PC-3 (cell line): ENCODE data around the gene PLXND1. TPM values are rescaled to one million over a fixed set of nuclear protein-coding genes. Genes with fewer than 3 reads are reported as not detected.
A peak's percentile ranks its signal among the peaks of the same experiment; 100 is the strongest.

Experiments
- ATAC-seq: fragments of 200-7000 bp; cut with Tn5 transposase; 2 replicates; pipeline ENCODE4 v1.9.1; 2020; ENCODE audit warnings: mild to moderate bottlenecking, moderate library complexity
- BruUV-seq: library from RNA; stranded (reverse); fragments of 400-500 nt; replicated peaks from 2 replicates; lab custom pipeline; 2021; lab: Mats Ljungman, UMichigan
- CTCF ChIA-PET: fragments of 300-600 bp; sonication (Branson Sonifier 250); formaldehyde crosslinking; loops from one replicate; lab custom pipeline; 2022; ENCODE audit warnings: antibody characterized with exemption; lab: Charles Lee
- POLR2A ChIA-PET: fragments of 300-600 bp; sonication (Branson Sonifier 250); formaldehyde crosslinking; loops from one replicate; lab custom pipeline; 2022; ENCODE audit warnings: antibody characterized with exemption; ENCODE audit not compliant: unreplicated experiment; lab: Charles Lee
- DNase-seq: peaks from one replicate; pipeline ENCODE4 v3.0.0-alpha.2; 2015
- H2AFZ ChIP-seq: fragments of 300-600 bp; sonication (generic); 2 replicates; pipeline ENCODE4 v1.6.0; 2016; ENCODE audit warnings: antibody characterized with exemption, low read length
- H3F3A ChIP-seq: fragments of 300-600 bp; sonication (generic); one replicate; pipeline ENCODE4 v1.6.0; 2017; ENCODE audit warnings: antibody characterized with exemption, low read length, control low read depth, mild to moderate bottlenecking; ENCODE audit not compliant: unreplicated experiment
- H3K27ac ChIP-seq: fragments of 300-600 bp; sonication (generic); 2 replicates; pipeline ENCODE4 v1.5.1; 2016; ENCODE audit warnings: mild to moderate bottlenecking, low read length
- H3K27me3 ChIP-seq: fragments of 300-600 bp; sonication (generic); 2 replicates; pipeline ENCODE4 v1.6.1; 2016; ENCODE audit warnings: low read length, mixed read lengths
- H3K36me3 ChIP-seq: fragments of 300-600 bp; sonication (generic); 2 replicates; pipeline ENCODE4 v1.6.1; 2016; ENCODE audit warnings: low read depth, mixed run types, low read length, mixed read lengths
- H3K4me1 ChIP-seq: fragments of 300-600 bp; sonication (generic); 2 replicates; pipeline ENCODE4 v1.5.1; 2016; ENCODE audit warnings: low read length; ENCODE audit not compliant: insufficient read depth
- H3K4me2 ChIP-seq: fragments of 300-600 bp; sonication (generic); 2 replicates; pipeline ENCODE4 v1.6.0; 2016; ENCODE audit warnings: low read length
- H3K4me3 ChIP-seq: fragments of 300-600 bp; sonication (generic); 2 replicates; pipeline ENCODE4 v1.5.1; 2016; ENCODE audit warnings: mild to moderate bottlenecking, low read length, mixed read lengths
- H3K79me2 ChIP-seq: fragments of 300-600 bp; sonication (generic); 2 replicates; pipeline ENCODE4 v1.6.1; 2017; ENCODE audit warnings: low read length, mixed read lengths
- H3K9ac ChIP-seq: fragments of 300-600 bp; sonication (generic); 2 replicates; pipeline ENCODE4 v1.6.0; 2016; ENCODE audit warnings: mild to moderate bottlenecking, low read length
- H3K9me2 ChIP-seq: fragments of 300-600 bp; sonication (generic); replicated peaks from 2 replicates; pipeline ENCODE4 v1.6.1; 2016; ENCODE audit warnings: mixed run types, low read length, mixed read lengths
- H3K9me3 ChIP-seq: fragments of 300-600 bp; sonication (generic); 2 replicates; pipeline ENCODE4 v1.6.1; 2016; ENCODE audit warnings: low read length, mixed read lengths
- H4K20me1 ChIP-seq: fragments of 300-600 bp; sonication (generic); 2 replicates; pipeline ENCODE4 v1.6.1; 2016; ENCODE audit warnings: low read length, mixed read lengths
- EZH2 ChIP-seq: fragments of 300-600 bp; sonication (generic); IDR thresholded peaks from one replicate; pipeline ENCODE4 v1.6.1; 2017; ENCODE audit warnings: antibody characterized with exemption, mild to moderate bottlenecking, low read length; ENCODE audit not compliant: unreplicated experiment
- EZH2phosphoT487 ChIP-seq: fragments of 300-600 bp; sonication (generic); IDR thresholded peaks from 2 replicates; pipeline ENCODE4 v1.6.1; 2018; ENCODE audit warnings: mild to moderate bottlenecking, antibody characterized with exemption, low read length, borderline replicate concordance
- intact Hi-C: fragments of 100-400 bp; cut with micrococcal nuclease; formaldehyde crosslinking; loops from 2 replicates; pipeline ENCODE4 v1.9.0; 2023
- total RNA-seq: library from RNA; depleted of rRNA; stranded (reverse); fragments of >200 nt; gene quantifications from 2 replicates; pipeline ENCODE4 v1.2.3, GENCODE V29; 2014
- TF ChIP-seq, protein P1 (sequence below): fragments of 300-600 bp; sonication (generic); conservative IDR thresholded peaks from 2 replicates; pipeline ENCODE4 v1.5.1; 2017; ENCODE audit warnings: antibody characterized with exemption, low read depth, mild to moderate bottlenecking, low read length

The PLXND1 gene
- total RNA-seq, 1 experiment from 2014 or later: 19.2 TPM

DNA sequence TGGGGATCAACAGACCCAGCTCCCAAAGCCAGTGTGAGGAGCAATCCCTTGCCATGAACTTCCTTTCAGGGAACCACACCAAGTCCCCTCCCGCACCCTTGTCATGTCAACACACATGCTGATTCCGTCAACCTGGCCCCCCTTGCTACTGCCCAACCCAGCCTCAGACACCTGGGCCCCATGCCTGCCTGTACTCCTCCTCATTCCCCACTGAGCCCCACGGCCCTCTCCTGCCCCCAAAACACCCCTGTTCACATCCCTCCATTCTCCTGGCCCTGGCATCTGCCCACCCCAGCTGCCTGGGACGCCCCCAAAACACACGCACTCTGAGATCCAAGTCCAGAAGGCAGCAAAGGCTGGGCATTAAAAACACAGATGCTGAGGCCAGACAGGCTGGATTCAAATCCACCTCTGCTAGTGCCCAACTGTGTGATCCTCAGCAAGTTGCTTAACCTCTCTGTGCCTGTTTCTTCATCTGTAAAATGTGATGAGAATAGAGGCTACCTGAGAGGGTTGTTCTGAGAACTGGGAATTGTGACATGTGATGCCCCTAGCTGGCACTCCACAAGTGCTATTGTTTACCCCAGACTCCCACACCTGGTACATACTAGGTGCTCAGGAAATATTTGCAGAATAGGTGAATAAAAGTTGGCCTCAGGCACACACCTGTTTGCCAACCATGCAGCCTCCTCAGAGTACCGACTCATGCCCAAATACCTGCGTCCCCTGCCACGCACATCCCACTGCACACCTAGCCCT is 2.3 kb downstream of the PLXND1 start:
- Histone ChIP-seq H3K4me3 (no peak overlapping the region), H3K9me3 (no peaks in the 10 kb centered on the region), H4K20me1 (no peaks in the 10 kb centered on the region), H3K9ac (no peak overlapping the region), H3K9me2 (no peaks in the 10 kb centered on the region), H3K27ac (no peak overlapping the region), H3K79me2 (peaks cover 5% of the 10 kb centered on the region), H3F3A (no peaks in the 10 kb centered on the region), H3K36me3 (no peaks in the 10 kb centered on the region), H3K27me3 (no peaks in the 10 kb centered on the region), H3K4me2 (peak overlapping the region; percentile 54), H2AFZ (no peak overlapping the region), H3K4me1 (peaks cover 9% of the 10 kb centered on the region; the same call in 1 of the 2 replicates)
- intact Hi-C loops: no loop called here
- ATAC-seq (no peak), DNase-seq (peak; percentile 17)
- TF ChIP-seq, protein P1, sequence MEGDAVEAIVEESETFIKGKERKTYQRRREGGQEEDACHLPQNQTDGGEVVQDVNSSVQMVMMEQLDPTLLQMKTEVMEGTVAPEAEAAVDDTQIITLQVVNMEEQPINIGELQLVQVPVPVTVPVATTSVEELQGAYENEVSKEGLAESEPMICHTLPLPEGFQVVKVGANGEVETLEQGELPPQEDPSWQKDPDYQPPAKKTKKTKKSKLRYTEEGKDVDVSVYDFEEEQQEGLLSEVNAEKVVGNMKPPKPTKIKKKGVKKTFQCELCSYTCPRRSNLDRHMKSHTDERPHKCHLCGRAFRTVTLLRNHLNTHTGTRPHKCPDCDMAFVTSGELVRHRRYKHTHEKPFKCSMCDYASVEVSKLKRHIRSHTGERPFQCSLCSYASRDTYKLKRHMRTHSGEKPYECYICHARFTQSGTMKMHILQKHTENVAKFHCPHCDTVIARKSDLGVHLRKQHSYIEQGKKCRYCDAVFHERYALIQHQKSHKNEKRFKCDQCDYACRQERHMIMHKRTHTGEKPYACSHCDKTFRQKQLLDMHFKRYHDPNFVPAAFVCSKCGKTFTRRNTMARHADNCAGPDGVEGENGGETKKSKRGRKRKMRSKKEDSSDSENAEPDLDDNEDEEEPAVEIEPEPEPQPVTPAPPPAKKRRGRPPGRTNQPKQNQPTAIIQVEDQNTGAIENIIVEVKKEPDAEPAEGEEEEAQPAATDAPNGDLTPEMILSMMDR: no peak
- TF ChIP-seq EZH2phosphoT487 (no peak), EZH2 (no peak)
- CTCF ChIA-PET: no interaction called here
- POLR2A ChIA-PET: no interaction called here
- no TSS peak for BruUV-seq

DNA sequence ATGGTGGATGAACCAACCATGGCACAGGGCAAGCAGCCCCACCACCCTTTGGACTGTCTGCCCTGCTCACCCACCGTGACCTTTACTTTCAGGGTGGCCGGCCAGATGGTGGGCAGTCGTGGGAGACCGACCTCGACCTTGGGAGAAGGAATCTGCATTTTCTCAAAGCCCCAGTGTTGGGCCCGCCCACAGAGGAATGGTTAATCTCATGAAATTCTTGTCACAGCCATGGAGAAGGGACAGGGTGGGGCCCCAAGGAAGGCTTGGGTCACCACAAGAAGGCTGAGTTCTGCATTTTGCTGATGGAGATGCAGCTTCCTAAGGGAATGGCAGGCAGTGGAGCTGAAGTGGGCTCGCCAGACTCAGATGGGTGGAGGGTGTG is 2.9 kb downstream of the PLXND1 start:
- Histone ChIP-seq H3K27ac (no peak overlapping the region), H3K79me2 (peaks cover 5% of the 10 kb centered on the region), H2AFZ (no peak overlapping the region), H3K9me3 (no peaks in the 10 kb centered on the region), H3K4me3 (no peak overlapping the region), H3K4me1 (peaks cover 9% of the 10 kb centered on the region; the same call in 1 of the 2 replicates), H3K9me2 (no peaks in the 10 kb centered on the region), H3K9ac (no peak overlapping the region), H3K27me3 (no peaks in the 10 kb centered on the region), H3F3A (no peaks in the 10 kb centered on the region), H4K20me1 (no peaks in the 10 kb centered on the region), H3K36me3 (no peaks in the 10 kb centered on the region), H3K4me2 (peak overlapping the region; percentile 49)
- DNase-seq (no peak), ATAC-seq (no peak)
- POLR2A ChIA-PET: interaction anchor here (0.6 kb wide), 1 partner anchor 531 kb away, joined by 3 read pairs; no protein-coding TSS in a partner anchor
- TF ChIP-seq EZH2 (no peak), EZH2phosphoT487 (no peak)
- TF ChIP-seq, protein P1: no peak
- intact Hi-C loops: no loop called here
- CTCF ChIA-PET: no interaction called here
- no TSS peak for BruUV-seq
